Upper lobe of left lung (tissue), 4 donors: Measurements from ENCODE around the gene MMP28.

Experiments
- EP300 ChIP-seq, 4 donors: sonication (generic); formaldehyde crosslinking; IDR thresholded peaks; one replicate each; pipeline ENCODE4 v1.5.1; 2017; ENCODE audit warnings: antibody characterized with exemption in 4 of 4, control low read depth in 2 of 4
- POLR2AphosphoS5 ChIP-seq, 2 donors: sonication (generic); formaldehyde crosslinking; IDR thresholded peaks; one replicate each; pipeline ENCODE4 v1.5.1; 2017; ENCODE audit warnings: antibody characterized with exemption in 2 of 2
- TF ChIP-seq, protein P1 (sequence below), 6 experiments: fragments of 450-650 bp in 4 of 6; fragments of 200-600 bp in 2 of 6; sonication (generic) in 2 of 6; IDR thresholded peaks; one replicate each; pipeline ENCODE4 v1.5.1; 2016 to 2019; ENCODE audit warnings: antibody characterized with exemption in 6 of 6

DNA sequence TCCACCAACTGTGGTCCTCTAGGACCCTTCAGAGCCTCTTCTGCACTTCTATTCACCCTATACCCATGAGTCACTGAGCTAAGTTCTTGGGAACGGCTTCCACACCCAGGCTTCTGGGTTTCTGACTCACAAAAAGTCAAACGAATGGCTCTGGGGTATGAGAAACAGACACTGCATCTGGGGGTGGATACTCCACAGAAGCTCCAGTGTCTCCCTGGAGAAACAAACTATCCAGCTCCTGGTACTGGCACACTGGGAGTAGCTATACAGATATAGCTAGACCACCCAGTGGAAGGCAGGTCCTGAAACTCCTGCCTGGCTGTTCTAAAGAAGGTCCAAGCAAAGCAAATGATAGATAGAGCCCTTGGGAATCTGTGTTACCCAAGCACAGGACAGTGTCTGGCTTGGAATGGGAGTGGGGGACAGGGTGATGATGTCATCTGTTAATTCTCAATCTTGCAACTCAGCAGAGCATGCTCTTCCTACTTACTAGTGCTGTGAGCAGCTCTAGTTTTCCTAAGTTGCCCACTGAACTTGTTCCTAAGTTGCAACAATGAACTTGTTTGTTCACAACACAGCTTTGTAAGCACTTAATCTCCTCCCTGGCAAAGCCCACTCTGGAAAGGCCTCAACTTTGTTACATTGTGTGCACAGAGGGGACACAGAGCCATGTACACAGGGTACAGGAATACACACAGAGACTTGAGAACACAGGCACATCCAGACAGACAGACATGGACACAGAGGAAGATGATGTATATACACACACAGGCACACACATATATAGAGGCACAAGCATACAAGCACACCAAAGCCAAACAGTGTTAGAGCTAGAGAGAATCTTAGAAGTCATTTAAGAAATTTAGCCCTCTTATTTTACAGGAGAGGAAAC is 6.7 kb downstream of the MMP28 start:
- TF ChIP-seq, protein P1, sequence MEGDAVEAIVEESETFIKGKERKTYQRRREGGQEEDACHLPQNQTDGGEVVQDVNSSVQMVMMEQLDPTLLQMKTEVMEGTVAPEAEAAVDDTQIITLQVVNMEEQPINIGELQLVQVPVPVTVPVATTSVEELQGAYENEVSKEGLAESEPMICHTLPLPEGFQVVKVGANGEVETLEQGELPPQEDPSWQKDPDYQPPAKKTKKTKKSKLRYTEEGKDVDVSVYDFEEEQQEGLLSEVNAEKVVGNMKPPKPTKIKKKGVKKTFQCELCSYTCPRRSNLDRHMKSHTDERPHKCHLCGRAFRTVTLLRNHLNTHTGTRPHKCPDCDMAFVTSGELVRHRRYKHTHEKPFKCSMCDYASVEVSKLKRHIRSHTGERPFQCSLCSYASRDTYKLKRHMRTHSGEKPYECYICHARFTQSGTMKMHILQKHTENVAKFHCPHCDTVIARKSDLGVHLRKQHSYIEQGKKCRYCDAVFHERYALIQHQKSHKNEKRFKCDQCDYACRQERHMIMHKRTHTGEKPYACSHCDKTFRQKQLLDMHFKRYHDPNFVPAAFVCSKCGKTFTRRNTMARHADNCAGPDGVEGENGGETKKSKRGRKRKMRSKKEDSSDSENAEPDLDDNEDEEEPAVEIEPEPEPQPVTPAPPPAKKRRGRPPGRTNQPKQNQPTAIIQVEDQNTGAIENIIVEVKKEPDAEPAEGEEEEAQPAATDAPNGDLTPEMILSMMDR (IDR thresholded peaks at IDR 0.05): no peak
- TF ChIP-seq POLR2AphosphoS5 (IDR thresholded peaks at IDR 0.05) (no peak), EP300 (IDR thresholded peaks at IDR 0.05) (no peak)
